GM12875 (cell line): ENCODE measurements around the gene USP20.

Source experiments
- H3K4me3 ChIP-seq: one replicate; pipeline ENCODE4 v1.5.1; 2011; ENCODE audit warnings: low read depth, low read length, control low read depth
- TF ChIP-seq, protein P1 (sequence below): IDR thresholded peaks from 2 replicates; pipeline ENCODE4 v1.5.1; 2011; ENCODE audit warnings: low read depth, mild to moderate bottlenecking, control low read depth, inconsistent platforms, low read length, moderate library complexity, borderline replicate concordance; ENCODE audit not compliant: insufficient read depth

Gene USP20

DNA sequence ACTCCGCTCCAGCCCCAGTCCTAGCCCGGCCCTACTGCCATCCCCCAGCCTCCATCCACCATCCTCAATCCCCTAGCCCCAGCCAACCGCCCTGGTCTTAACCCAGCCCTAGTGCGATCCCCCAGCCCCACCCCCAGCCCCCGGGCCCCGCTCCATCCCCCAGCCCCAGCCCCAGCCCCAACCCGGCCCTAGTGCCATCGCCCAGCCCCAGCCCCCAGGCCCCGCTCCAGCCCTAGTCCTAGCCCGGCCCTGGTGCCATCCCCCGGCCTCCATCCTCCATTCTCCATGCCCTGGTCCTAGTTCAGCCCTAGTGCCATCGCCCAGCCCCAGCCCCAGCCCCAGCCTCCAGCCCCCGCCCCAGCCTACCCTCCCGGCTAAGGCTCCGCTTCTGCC lies 11.7 kb upstream of the USP20 start:
- H3K4me3 ChIP-seq = peak overlapping the region; percentile 91
- TF ChIP-seq, protein P1, sequence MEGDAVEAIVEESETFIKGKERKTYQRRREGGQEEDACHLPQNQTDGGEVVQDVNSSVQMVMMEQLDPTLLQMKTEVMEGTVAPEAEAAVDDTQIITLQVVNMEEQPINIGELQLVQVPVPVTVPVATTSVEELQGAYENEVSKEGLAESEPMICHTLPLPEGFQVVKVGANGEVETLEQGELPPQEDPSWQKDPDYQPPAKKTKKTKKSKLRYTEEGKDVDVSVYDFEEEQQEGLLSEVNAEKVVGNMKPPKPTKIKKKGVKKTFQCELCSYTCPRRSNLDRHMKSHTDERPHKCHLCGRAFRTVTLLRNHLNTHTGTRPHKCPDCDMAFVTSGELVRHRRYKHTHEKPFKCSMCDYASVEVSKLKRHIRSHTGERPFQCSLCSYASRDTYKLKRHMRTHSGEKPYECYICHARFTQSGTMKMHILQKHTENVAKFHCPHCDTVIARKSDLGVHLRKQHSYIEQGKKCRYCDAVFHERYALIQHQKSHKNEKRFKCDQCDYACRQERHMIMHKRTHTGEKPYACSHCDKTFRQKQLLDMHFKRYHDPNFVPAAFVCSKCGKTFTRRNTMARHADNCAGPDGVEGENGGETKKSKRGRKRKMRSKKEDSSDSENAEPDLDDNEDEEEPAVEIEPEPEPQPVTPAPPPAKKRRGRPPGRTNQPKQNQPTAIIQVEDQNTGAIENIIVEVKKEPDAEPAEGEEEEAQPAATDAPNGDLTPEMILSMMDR = no peak

DNA sequence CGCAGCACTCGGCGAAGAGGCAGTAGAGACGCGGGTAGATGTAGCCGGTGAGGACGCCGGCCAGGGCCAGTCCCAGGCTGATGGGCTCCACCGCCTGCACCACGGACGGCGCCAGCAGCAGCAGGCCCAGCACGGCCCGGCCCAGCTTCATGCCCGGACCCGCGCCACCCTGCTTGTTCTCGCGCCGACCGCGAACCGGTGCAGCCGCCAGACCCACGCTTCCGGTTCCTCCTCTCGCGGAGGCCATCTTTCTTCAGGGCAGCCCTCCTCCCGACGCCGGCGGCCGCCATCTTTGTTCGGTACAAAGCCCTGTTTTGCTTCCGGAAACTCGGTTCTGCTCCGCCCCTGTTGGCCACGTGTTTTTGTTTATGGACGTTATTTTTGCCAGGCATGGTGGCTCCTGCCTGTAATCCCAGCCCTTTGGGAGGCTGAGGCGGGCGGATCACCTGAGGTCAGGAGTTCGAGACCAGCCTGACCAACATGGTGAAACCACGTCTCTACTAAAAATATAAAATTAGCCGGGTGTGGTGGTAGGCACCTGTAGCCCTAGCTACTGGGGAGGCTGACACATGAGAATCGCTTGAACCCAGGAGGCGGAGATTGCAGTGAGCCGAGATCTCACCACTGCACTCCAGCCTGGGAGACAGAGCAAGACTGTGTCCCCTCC lies 11.2 kb upstream of the USP20 start, which contains the start of gene TOR1A:
Gene TOR1A, minus strand, starts transcription at position 202 of the 667 bp plus-strand sequence. Its CDS starts 51 bp downstream, at position 151.
- TF ChIP-seq, protein P1 = no peak
- H3K4me3 ChIP-seq = peak within 1 kb of the TSS; percentile 91

DNA sequence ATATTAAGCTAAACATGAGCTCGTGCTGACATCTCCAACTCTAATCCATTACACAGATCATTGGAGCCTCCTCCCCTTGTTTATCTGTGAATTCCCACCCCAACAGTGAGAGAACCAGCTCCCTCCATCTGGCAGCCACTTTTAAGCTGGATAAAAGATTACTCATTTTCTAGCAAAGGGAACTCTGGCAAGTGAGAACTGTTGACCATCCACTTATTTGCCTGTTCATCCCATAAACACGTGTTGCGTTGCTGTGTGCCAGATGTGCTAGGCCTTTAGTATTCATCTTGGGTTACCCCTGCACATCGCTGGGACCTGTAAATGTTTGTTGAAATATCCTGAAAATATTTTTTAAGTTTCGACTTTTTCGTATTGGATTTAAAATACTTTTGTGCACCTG lies 8.9 kb upstream of the USP20 start:
- H3K4me3 ChIP-seq = no peak overlapping the region
- TF ChIP-seq, protein P1 = no peak

- TF ChIP-seq, protein P1 = no peak
- H3K4me3 ChIP-seq = no peak overlapping the region
These were observed 8.5 kb upstream of the USP20 start for GRCh38 chr9:129826759-129827158.

DNA sequence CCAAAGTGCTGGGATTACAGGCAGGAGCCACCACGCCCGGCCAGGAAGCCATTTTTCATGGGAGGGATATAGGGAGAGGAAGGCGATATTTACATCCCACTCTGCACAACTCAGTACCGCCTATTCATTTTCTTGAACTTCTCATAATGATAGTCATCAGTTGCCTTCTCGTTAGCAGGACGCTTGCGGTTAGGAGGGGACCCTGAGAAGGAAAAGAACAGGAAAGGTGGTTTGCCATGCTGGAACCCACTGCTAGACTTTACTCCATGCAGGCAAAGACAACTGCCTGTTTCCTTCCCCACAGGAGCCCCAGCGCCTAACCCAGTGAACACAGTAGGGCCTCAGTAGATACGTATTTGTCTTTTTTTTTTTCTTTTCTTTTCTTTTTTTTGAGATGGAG lies 7.2 kb upstream of the USP20 start:
- TF ChIP-seq, protein P1 = no peak
- H3K4me3 ChIP-seq = no peak overlapping the region

- TF ChIP-seq, protein P1 = no peak
- no peak overlapping the region for H3K4me3 ChIP-seq
These were observed 6.3 kb upstream of the USP20 start for GRCh38 chr9:129828969-129829368.

DNA sequence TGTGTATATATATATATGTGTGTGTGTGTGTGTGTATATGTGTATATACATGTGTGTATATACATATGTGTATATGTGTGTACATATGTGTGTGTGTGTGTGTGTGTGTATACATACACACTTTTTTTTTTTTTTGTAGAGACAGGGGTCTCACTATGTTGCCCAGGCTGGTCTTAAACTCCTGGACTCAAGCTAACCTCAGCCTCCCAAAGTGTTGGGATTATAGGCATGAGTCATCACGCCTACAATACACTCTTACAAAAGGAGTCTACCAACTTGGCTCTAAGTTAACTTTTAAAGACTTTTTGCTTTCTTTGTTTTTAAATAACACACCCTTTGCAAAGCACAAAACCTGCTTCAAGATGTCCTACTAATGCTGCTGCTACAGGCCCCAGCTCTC lies 2.3 kb upstream of the USP20 start:
- H3K4me3 ChIP-seq = no peak overlapping the region
- TF ChIP-seq, protein P1 = no peak
